Ovary (tissue), 9 donors: ENCODE results near the gene KRTAP4-7. TPM values are rescaled to one million over a fixed set of nuclear protein-coding genes. Genes with fewer than 3 reads are reported as not detected.

Experiments
- DNase-seq, 5 donors: peaks; one replicate each; pipeline ENCODE4 v3.0.0-alpha.2; 2019 to 2020
- H3K27ac ChIP-seq, 2 donors: fragments of 200-600 bp; one replicate each; pipeline versions ENCODE4 v1.5.1 to v1.8.0; 2019 to 2022
- H3K27me3 ChIP-seq: fragments of 200-600 bp; one replicate; pipeline ENCODE4 v1.8.0; 2022
- H3K36me3 ChIP-seq: fragments of 200-600 bp; sonication (generic); one replicate; pipeline ENCODE4 v1.5.1; 2019
- H3K4me1 ChIP-seq: one replicate; pipeline ENCODE4 v1.8.1; 2013; ENCODE audit warnings: mild to moderate bottlenecking, moderate library complexity; ENCODE audit not compliant: insufficient read depth
- H3K4me3 ChIP-seq: fragments of 200-600 bp; sonication (generic); one replicate; pipeline ENCODE4 v1.5.1; 2017
- H3K9me3 ChIP-seq, 2 donors: fragments of 200-600 bp in 1 of 2; sonication (generic) in 1 of 2; one replicate each; pipeline versions ENCODE4 v1.5.1 to v1.8.1; 2013 to 2019; ENCODE audit warnings: mild to moderate bottlenecking in 1 of 2, moderate library complexity in 1 of 2
- EP300 ChIP-seq: sonication (generic); formaldehyde crosslinking; IDR thresholded peaks from one replicate; pipeline ENCODE4 v1.6.1; 2017; ENCODE audit warnings: antibody characterized with exemption
- POLR2A ChIP-seq: fragments of 450-650 bp; IDR thresholded peaks from one replicate; pipeline ENCODE4 v1.6.1; 2017; ENCODE audit warnings: antibody characterized with exemption, mild to moderate bottlenecking, moderate library complexity
- WGBS, 3 donors: extraction: QIAGEN DNeasy Blood & Tissue Kit in 1 of 3; methylation state at CpG; one replicate each; pipeline versions ENCODE4 v1.1.5 to v1.1.7; 2013 to 2017; 5-methylcytosine and 5-hydroxymethylcytosine counted together
- intact Hi-C, 4 donors: fragments of 100-400 bp; cut with DNase I; formaldehyde crosslinking; loops; one replicate each; pipeline versions ENCODE4 v1.11.0 to v1.15.1; 2022 to 2023
- polyA plus RNA-seq, 2 donors: library from polyadenylated mRNA; stranded (reverse); fragments of 200-250 nt in 1 of 2; fragments of 350-450 nt in 1 of 2; fragmentation: Illumina TruSeq in 1 of 2; extraction: RNeasy Lipid Tissue Mini Kit (QIAGEN cat#74804) in 1 of 2; gene quantifications; one replicate each; pipeline ENCODE4 v1.2.3, GENCODE V29; 2013 to 2014
- total RNA-seq, 7 donors: library from RNA; depleted of rRNA in 2 of 7; stranded (reverse); fragments of >200 nt in 2 of 7; fragmentation: NEBNext Ultra II Directional in 3 of 7; extraction: Animal tissue kit (Norgen Biotek cat#: 25700) in 3 of 7; gene quantifications; one replicate each; pipeline versions ENCODE4 v1.1.0 to v1.2.4, GENCODE V29; 2016 to 2023
- TF ChIP-seq, protein P1 (sequence below), 3 donors: fragments of 450-650 bp in 2 of 3; fragments of 200-600 bp in 1 of 3; IDR thresholded peaks; one replicate each; pipeline versions ENCODE4 v1.5.1 to v1.8.0; 2016 to 2022; ENCODE audit warnings: antibody characterized with exemption in 3 of 3, mild to moderate bottlenecking in 1 of 3
- donor health status: DM: no; HTN: no; CAD: no; lungs with moderate emphysema.
- donor health status: DM: no; HTN: no; CAD: no.
- donor health status: Bipolar disorder and iron deficiency.
- donor health status: DM: yes; HTN: yes; CAD: no.
- donor health status: DM: no; HTN: no; CAD: no.
- donor health status: DM: yes; HTN: yes; CAD: no.

Gene KRTAP4-7
- total and polyA plus RNA-seq, 9 donors: not detected

DNA sequence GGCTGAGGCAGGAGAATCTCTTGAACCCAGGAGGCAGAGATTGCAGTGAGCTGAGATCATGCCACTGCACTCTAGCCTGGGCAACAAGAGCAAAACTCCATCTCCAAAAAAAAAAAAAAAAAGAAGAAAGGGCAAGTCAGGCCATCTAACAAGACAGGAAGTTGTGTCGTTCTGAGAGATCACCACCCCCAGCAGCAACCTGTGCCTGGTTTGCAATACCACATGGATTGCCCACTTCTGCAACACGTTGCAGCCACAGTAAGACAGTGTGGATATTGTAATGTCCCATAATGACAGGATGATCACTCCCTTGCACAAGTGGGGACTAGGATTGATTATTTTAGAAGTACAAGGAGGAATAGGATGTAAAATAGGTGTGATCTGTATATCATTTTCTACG is 14.9 kb upstream of the KRTAP4-7 start:
- intact Hi-C loops: no loop called here
- TF ChIP-seq, protein P1, sequence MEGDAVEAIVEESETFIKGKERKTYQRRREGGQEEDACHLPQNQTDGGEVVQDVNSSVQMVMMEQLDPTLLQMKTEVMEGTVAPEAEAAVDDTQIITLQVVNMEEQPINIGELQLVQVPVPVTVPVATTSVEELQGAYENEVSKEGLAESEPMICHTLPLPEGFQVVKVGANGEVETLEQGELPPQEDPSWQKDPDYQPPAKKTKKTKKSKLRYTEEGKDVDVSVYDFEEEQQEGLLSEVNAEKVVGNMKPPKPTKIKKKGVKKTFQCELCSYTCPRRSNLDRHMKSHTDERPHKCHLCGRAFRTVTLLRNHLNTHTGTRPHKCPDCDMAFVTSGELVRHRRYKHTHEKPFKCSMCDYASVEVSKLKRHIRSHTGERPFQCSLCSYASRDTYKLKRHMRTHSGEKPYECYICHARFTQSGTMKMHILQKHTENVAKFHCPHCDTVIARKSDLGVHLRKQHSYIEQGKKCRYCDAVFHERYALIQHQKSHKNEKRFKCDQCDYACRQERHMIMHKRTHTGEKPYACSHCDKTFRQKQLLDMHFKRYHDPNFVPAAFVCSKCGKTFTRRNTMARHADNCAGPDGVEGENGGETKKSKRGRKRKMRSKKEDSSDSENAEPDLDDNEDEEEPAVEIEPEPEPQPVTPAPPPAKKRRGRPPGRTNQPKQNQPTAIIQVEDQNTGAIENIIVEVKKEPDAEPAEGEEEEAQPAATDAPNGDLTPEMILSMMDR (IDR thresholded peaks at IDR 0.05): no peak
- TF ChIP-seq POLR2A (no peak), EP300 (no peak)
- no peak overlapping the region for H3K27ac ChIP-seq
- DNase-seq: no peak
- no peaks in the 10 kb centered on the region for H3K36me3 ChIP-seq
- no peaks in the 10 kb centered on the region for H3K4me1 ChIP-seq
- H3K27me3 ChIP-seq: no peaks in the 10 kb centered on the region
- H3K9me3 ChIP-seq: no peaks in the 10 kb centered on the region
- no peak overlapping the region for H3K4me3 ChIP-seq
- WGBS, 3 donors: 95% methylated on average over 3 of the region's 3 CpGs

DNA sequence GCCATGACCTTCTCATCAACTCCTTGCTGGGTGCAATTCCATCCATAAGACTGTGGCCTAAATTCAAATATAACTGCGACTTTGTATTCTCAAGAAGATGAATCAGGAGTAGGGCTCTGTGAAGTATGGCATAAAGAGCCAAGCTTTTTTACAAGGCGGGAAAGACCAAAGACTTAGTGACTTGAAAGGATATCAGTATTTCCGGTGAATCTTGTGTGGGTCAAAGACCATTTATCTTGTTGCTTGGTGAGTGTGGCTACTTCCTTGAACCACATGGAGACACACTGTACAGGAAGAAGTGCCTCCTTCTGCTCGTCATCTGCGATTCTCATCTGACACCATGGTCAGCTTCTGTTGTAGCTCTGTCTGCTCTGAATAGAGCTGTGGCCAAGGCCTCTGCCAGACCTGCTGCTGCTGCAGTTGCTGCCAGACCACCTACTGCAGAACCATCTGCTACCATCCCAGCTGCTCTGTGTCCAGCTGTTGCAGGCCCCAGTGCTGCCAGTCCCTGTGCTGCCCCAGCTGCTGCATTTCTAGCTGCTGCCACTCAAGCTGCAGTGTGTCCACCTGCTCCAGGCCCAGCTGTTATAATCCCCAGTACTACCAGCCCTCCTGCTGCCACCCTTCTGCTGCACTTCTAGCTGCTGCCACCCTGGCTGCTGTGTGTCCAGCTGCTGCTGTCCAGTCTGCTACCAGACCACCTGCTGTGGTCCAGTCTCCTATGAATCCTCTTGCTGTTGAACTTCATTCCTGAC is 12.2 kb upstream of the KRTAP4-7 start:
- Histone ChIP-seq H3K36me3 (no peaks in the 10 kb centered on the region), H3K4me1 (no peaks in the 10 kb centered on the region), H3K27ac (no peak overlapping the region), H3K27me3 (no peaks in the 10 kb centered on the region), H3K4me3 (no peak overlapping the region), H3K9me3 (no peaks in the 10 kb centered on the region)
- DNase-seq: no peak
- intact Hi-C loops: no loop called here
- TF ChIP-seq, protein P1 (IDR thresholded peaks at IDR 0.05): no peak
- TF ChIP-seq POLR2A (no peak), EP300 (no peak)
- 79 to 87% (median 85%) methylated on average over 5 of the region's 5 CpGs for WGBS, 3 donors

DNA sequence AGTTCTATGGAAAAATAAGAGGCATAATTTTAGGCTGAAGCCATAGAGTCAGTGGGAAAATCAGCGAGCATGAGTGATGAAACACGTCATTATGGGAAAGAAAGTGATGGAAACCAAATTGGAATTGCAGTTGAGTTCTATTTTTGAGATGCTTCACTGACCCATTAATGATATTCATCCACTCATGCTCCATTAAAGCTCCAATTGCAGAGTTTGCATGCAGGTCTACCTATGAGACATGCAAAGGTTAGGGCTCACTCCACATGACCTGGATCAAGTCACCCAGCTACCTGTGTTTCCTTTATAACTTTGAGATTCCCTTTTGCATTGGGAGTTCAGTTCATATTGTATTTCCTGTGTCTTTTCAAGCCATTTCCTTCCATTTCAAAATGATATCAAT is 10.3 kb upstream of the KRTAP4-7 start:
- intact Hi-C loops: no loop called here
- H3K36me3 ChIP-seq: no peaks in the 10 kb centered on the region
- no peaks in the 10 kb centered on the region for H3K9me3 ChIP-seq
- DNase-seq: no peak
- no peaks in the 10 kb centered on the region for H3K4me1 ChIP-seq
- 93 to 97% (median 93%) methylated on average over 2 of the region's 2 CpGs for WGBS, 3 donors
- H3K4me3 ChIP-seq: no peak overlapping the region
- no peaks in the 10 kb centered on the region for H3K27me3 ChIP-seq
- no peak for TF ChIP-seq EP300
- TF ChIP-seq, protein P1 (IDR thresholded peaks at IDR 0.05): no peak
- TF ChIP-seq POLR2A: no peak
- no peak overlapping the region for H3K27ac ChIP-seq

DNA sequence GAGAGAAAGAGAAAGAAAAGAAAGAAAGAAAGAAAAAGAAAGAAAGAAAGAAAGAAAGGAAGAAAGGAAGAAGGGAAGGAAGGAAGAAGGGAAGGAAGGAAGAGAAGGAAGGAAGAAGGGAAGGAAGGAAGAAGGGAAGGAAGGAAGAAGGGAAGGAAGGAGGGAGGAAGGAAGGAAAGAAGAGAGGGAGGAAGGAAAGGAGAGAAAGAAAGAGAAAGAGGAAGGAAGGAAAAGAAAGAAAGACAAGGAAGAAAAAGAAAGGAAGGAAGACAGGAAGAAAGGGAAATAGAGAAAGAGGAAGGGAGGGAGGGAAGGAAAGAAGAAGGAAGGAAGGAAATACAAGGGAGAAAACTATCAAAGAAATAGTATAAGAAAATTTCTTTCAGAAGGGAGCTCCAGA is 7.2 kb upstream of the KRTAP4-7 start:
- Histone ChIP-seq H3K27ac (no peak overlapping the region), H3K4me1 (no peaks in the 10 kb centered on the region), H3K36me3 (no peaks in the 10 kb centered on the region), H3K27me3 (no peaks in the 10 kb centered on the region), H3K4me3 (no peak overlapping the region), H3K9me3 (no peaks in the 10 kb centered on the region)
- TF ChIP-seq POLR2A (no peak), EP300 (no peak)
- TF ChIP-seq, protein P1 (IDR thresholded peaks at IDR 0.05): no peak
- no peak for DNase-seq
- intact Hi-C loops: no loop called here
